Upper lobe of left lung (tissue), 6 donors: ENCODE data around the gene MTG2. TPM values are rescaled to one million over a fixed set of nuclear protein-coding genes. Genes with fewer than 3 reads are reported as not detected.
A peak's percentile ranks its signal among the peaks of the same experiment; 100 is the strongest.

ENCODE experiments used
- ATAC-seq, 2 donors: fragments of 200-7000 bp; cut with Tn5 transposase; one replicate each; pipeline ENCODE4 v1.9.1; 2022; ENCODE audit warnings: mild to moderate bottlenecking in 2 of 2, moderate library complexity in 2 of 2; ENCODE audit not compliant: low FRiP score in 2 of 2
- DNase-seq, 2 donors: peaks; one replicate each; pipeline ENCODE4 v3.0.0-alpha.2; 2019 to 2020
- H3K27ac ChIP-seq, 4 donors: fragments of 200-600 bp; sonication (generic); one replicate each; pipeline ENCODE4 v1.5.1; 2016 to 2019
- H3K27me3 ChIP-seq, 4 donors: fragments of 200-600 bp; sonication (generic); one replicate each; pipeline ENCODE4 v1.5.1; 2017 to 2019
- H3K36me3 ChIP-seq, 4 donors: fragments of 200-600 bp; sonication (generic); one replicate each; pipeline ENCODE4 v1.5.1; 2016 to 2019
- H3K4me1 ChIP-seq, 4 donors: fragments of 200-600 bp; sonication (generic); one replicate each; pipeline ENCODE4 v1.5.1; 2018 to 2019
- H3K4me3 ChIP-seq, 4 donors: fragments of 200-600 bp; sonication (generic); one replicate each; pipeline ENCODE4 v1.5.1; 2017 to 2019; ENCODE audit warnings: mild to moderate bottlenecking in 2 of 4, moderate library complexity in 1 of 4
- H3K9me3 ChIP-seq, 4 donors: fragments of 200-600 bp; sonication (generic); one replicate each; pipeline ENCODE4 v1.5.1; 2018 to 2019
- CTCF ChIP-seq, 6 experiments: fragments of 450-650 bp in 4 of 6; fragments of 200-600 bp in 2 of 6; sonication (generic) in 2 of 6; IDR thresholded peaks; one replicate each; pipeline ENCODE4 v1.5.1; 2016 to 2019; ENCODE audit warnings: antibody characterized with exemption in 6 of 6
- EP300 ChIP-seq, 4 donors: sonication (generic); formaldehyde crosslinking; IDR thresholded peaks; one replicate each; pipeline ENCODE4 v1.5.1; 2017; ENCODE audit warnings: antibody characterized with exemption in 4 of 4, control low read depth in 2 of 4
- POLR2A ChIP-seq, 4 donors: fragments of 450-650 bp; IDR thresholded peaks; one replicate each; pipeline ENCODE4 v1.5.1; 2016 to 2017; ENCODE audit warnings: antibody characterized with exemption in 4 of 4, mild to moderate bottlenecking in 2 of 4
- POLR2AphosphoS5 ChIP-seq, 2 donors: sonication (generic); formaldehyde crosslinking; IDR thresholded peaks; one replicate each; pipeline ENCODE4 v1.5.1; 2017; ENCODE audit warnings: antibody characterized with exemption in 2 of 2
- WGBS, 2 donors: methylation state at CpG; one replicate each; pipeline ENCODE4 v1.1.5; 2017 to 2018; 5-methylcytosine and 5-hydroxymethylcytosine counted together
- total RNA-seq, 6 donors: library from RNA; depleted of rRNA in 4 of 6; stranded (reverse); fragments of >200 nt in 4 of 6; gene quantifications; one replicate each; pipeline versions ENCODE4 v1.1.0 to v1.2.1, GENCODE V29; 2016 to 2021
- donor health status: DM: no; HTN: no; CAD: no; lungs with moderate emphysema.
- donor health status: DM: no; HTN: yes; CAD: no; lungs with severe emphysema.

MTG2 gene
- total RNA-seq, 6 donors from 2014 or later, result 28.3 to 42.3 (median 32.0) TPM

- no peak for TF ChIP-seq EP300 (IDR thresholded peaks at IDR 0.05)
- no peak for TF ChIP-seq CTCF (IDR thresholded peaks at IDR 0.05)
- no peak for TF ChIP-seq POLR2AphosphoS5 (IDR thresholded peaks at IDR 0.05)
- TF ChIP-seq POLR2A (IDR thresholded peaks at IDR 0.05), result no peak
- Histone ChIP-seq H3K27ac (peak overlapping the region in 2 of 4 donors; percentile 31 to 90), H3K36me3 (no peaks in the 10 kb centered on the region), H3K4me3 (no peak overlapping the region), H3K9me3 (no peaks in the 10 kb centered on the region), H3K4me1 (peaks cover 12 to 38% (median 20%) of the 10 kb centered on the region in 4 donors), H3K27me3 (no peaks in the 10 kb centered on the region)
- ATAC-seq (no peak), DNase-seq (no peak)
- WGBS, 2 donors, result 62 to 69% methylated on average over 17 to 24 of the region's 28 CpGs
These were observed 54.1 kb downstream of the MTG2 start for GRCh38 chr20:62236766-62237513.

- Histone ChIP-seq H3K27ac (peak overlapping the region in 2 of 4 donors; percentile 31 to 90), H3K36me3 (peaks cover 0 to 4% (median 0%) of the 10 kb centered on the region in 4 donors), H3K4me3 (peak overlapping the region in 3 of 4 donors; percentile 91 to 94 (median 93)), H3K27me3 (no peaks in the 10 kb centered on the region), H3K4me1 (peaks cover 12 to 38% (median 20%) of the 10 kb centered on the region in 4 donors), H3K9me3 (no peaks in the 10 kb centered on the region)
- TF ChIP-seq POLR2A (IDR thresholded peaks at IDR 0.05) (no peak), POLR2AphosphoS5 (IDR thresholded peaks at IDR 0.05) (no peak)
- WGBS, 2 donors, result 60 to 80% methylated on average over 1 of the region's 1 CpG
- DNase-seq (no peak), ATAC-seq (no peak)
These were observed 54.6 kb downstream of the MTG2 start for GRCh38 chr20:62237514-62237800.

- H3K27ac ChIP-seq, result peak within 1 kb of the TSS; percentile 90 to 93 (median 90)
These were observed 55.2 kb downstream of the MTG2 start, which contains the start of gene OSBPL2 for GRCh38 chr20:62237801-62238568. Gene OSBPL2 (plus strand): TSS chr20:62238521. CDS start chr20:62256185, 17,664 bp downstream.

GRCh38 chr20:62238569-62239277, 55.9 kb downstream of the MTG2 start:
- H3K27me3 ChIP-seq, result no peaks in the 10 kb centered on the region
- peak overlapping the region; percentile 90 to 93 (median 90) for H3K27ac ChIP-seq
- no peaks in the 10 kb centered on the region for H3K9me3 ChIP-seq
- TF ChIP-seq POLR2A (IDR thresholded peaks at IDR 0.05), result no peak
- H3K4me3 ChIP-seq, result peak overlapping the region; percentile 86 to 94 (median 92)
- 0 to 3% methylated on average over 11 to 44 of the region's 70 CpGs for whole genome bisulfite sequencing, 2 donors
- ATAC-seq (peak in 1 of 2 donors; percentile 0), DNase-seq (peak; percentile 69 to 77)
- peaks cover 12 to 38% (median 20%) of the 10 kb centered on the region in 4 donors for H3K4me1 ChIP-seq
- H3K36me3 ChIP-seq, result peaks cover 0 to 11% (median 0%) of the 10 kb centered on the region in 4 donors

More at GRCh38 chr20:62237801-62238568, 55.2 kb downstream of the MTG2 start, which contains the start of gene OSBPL2:
- TF ChIP-seq POLR2AphosphoS5 (IDR thresholded peaks at IDR 0.05) (peak in 1 of 2 donors; percentile 56), CTCF (IDR thresholded peaks at IDR 0.05) (peak in 1 of 6 experiments; percentile 18), EP300 (IDR thresholded peaks at IDR 0.05) (peak in 1 of 4 donors; percentile 11), POLR2A (IDR thresholded peaks at IDR 0.05) (peak in 1 of 4 donors; percentile 70)
- Histone ChIP-seq H3K9me3 (no peaks in the 10 kb centered on the region), H3K36me3 (peaks cover 0 to 9% (median 0%) of the 10 kb centered on the region in 4 donors), H3K4me1 (peaks cover 12 to 38% (median 20%) of the 10 kb centered on the region in 4 donors), H3K4me3 (peak within 1 kb of the TSS; percentile 86 to 94 (median 92)), H3K27me3 (no peaks in the 10 kb centered on the region)
- 1 to 2% methylated on average over 24 to 39 of the region's 55 CpGs for WGBS, 2 donors
- peak; percentile 99 for ATAC-seq
- DNase-seq, result peak; percentile 98 to 100

- DNase-seq, result no peak
- Histone ChIP-seq H3K27me3 (no peaks in the 10 kb centered on the region), H3K27ac (peak overlapping the region; percentile 90 to 93 (median 90)), H3K4me3 (peak overlapping the region; percentile 86 to 94 (median 92)), H3K4me1 (peaks cover 12 to 34% (median 23%) of the 10 kb centered on the region in 4 donors), H3K36me3 (peaks cover 0 to 14% (median 0%) of the 10 kb centered on the region in 4 donors), H3K9me3 (no peaks in the 10 kb centered on the region)
- 46 to 47% methylated on average over 14 to 23 of the region's 23 CpGs for WGBS, 2 donors
- TF ChIP-seq POLR2AphosphoS5 (IDR thresholded peaks at IDR 0.05), result no peak
- no peak for TF ChIP-seq EP300 (IDR thresholded peaks at IDR 0.05)
- no peak for TF ChIP-seq POLR2A (IDR thresholded peaks at IDR 0.05)
- TF ChIP-seq CTCF (IDR thresholded peaks at IDR 0.05), result no peak
- no peak for ATAC-seq
These were observed 56.6 kb downstream of the MTG2 start for GRCh38 chr20:62239278-62239879.
